Mesenchymal stem cell (in vitro differentiated cells and primary cell): ENCODE results near the gene ITGA11.
A peak's percentile ranks its signal among the peaks of the same experiment; 100 is the strongest.

Experiments
- DNase-seq: peaks from one replicate; pipeline ENCODE4 v3.0.0-alpha.2; 2013
- H2AFZ ChIP-seq: one replicate; pipeline ENCODE4 v1.6.1; 2013; ENCODE audit warnings: low read depth, mild to moderate bottlenecking, control low read depth, inconsistent platforms, low read length, moderate library complexity
- H2AK5ac ChIP-seq: 2 replicates; pipeline ENCODE4 v1.6.1; 2013; ENCODE audit warnings: low read length, moderate library complexity, mild to moderate bottlenecking, inconsistent platforms; ENCODE audit not compliant: severe bottlenecking
- H2BK120ac ChIP-seq: one replicate; pipeline ENCODE4 v1.6.1; 2013; ENCODE audit warnings: low read depth, mild to moderate bottlenecking, inconsistent platforms, low read length, moderate library complexity
- H2BK12ac ChIP-seq, 2 experiments: one replicate each; pipeline ENCODE4 v1.6.1; 2013; ENCODE audit warnings: inconsistent platforms in 2 of 2, low read length in 2 of 2, mild to moderate bottlenecking in 2 of 2, moderate library complexity in 2 of 2, control low read depth in 1 of 2
- H2BK15ac ChIP-seq: one replicate; pipeline ENCODE4 v1.6.1; 2013; ENCODE audit warnings: mild to moderate bottlenecking, low read depth, inconsistent platforms; ENCODE audit not compliant: poor library complexity, severe bottlenecking
- H2BK5ac ChIP-seq: 2 replicates; pipeline ENCODE4 v1.6.1; 2013; ENCODE audit warnings: low read depth, mild to moderate bottlenecking, low read length, control low read depth, inconsistent platforms; ENCODE audit not compliant: poor library complexity, severe bottlenecking
- H3K14ac ChIP-seq, 2 experiments: one replicate each; pipeline ENCODE4 v1.6.1; 2013; ENCODE audit warnings: inconsistent platforms in 2 of 2, low read length in 2 of 2, control low read depth in 1 of 2, mild to moderate bottlenecking in 1 of 2, moderate library complexity in 1 of 2
- H3K18ac ChIP-seq, 2 experiments: one replicate each; pipeline ENCODE4 v1.6.1; 2013; ENCODE audit warnings: inconsistent platforms in 2 of 2, low read length in 2 of 2, control low read depth in 1 of 2, low read depth in 1 of 2, mild to moderate bottlenecking in 1 of 2
- H3K23ac ChIP-seq, 2 experiments: one replicate each; pipeline ENCODE4 v1.6.1; 2013; ENCODE audit warnings: inconsistent platforms in 2 of 2, low read length in 2 of 2, mild to moderate bottlenecking in 2 of 2, moderate library complexity in 2 of 2, control low read depth in 1 of 2
- H3K27ac ChIP-seq: 2 replicates; pipeline ENCODE4 v1.5.1; 2013; ENCODE audit warnings: mild to moderate bottlenecking, moderate library complexity, low read length, control low read depth, inconsistent platforms; ENCODE audit not compliant: poor library complexity, severe bottlenecking
- H3K27me3 ChIP-seq, 2 experiments: 2 replicates each; pipeline versions ENCODE4 v1.6.1 to v1.7.0; 2013; ENCODE audit warnings: low read length in 2 of 2, mild to moderate bottlenecking in 2 of 2, moderate library complexity in 2 of 2, control low read depth in 1 of 2, inconsistent platforms in 1 of 2; ENCODE audit not compliant: control insufficient read depth in 1 of 2, insufficient read depth in 1 of 2
- H3K36me3 ChIP-seq, 2 experiments: 2 replicates each; pipeline versions ENCODE4 v1.6.1 to v1.7.0; 2013; ENCODE audit warnings: low read length in 2 of 2, control low read depth in 1 of 2, inconsistent platforms in 1 of 2, low read depth in 1 of 2, mild to moderate bottlenecking in 1 of 2; ENCODE audit not compliant: insufficient read depth in 2 of 2, control insufficient read depth in 1 of 2
- H3K4ac ChIP-seq, 2 experiments: one replicate each; pipeline ENCODE4 v1.6.1; 2013; ENCODE audit warnings: inconsistent platforms in 2 of 2, low read length in 2 of 2, mild to moderate bottlenecking in 2 of 2, moderate library complexity in 2 of 2, control low read depth in 1 of 2, low read depth in 1 of 2
- H3K4me1 ChIP-seq: 2 replicates; pipeline ENCODE4 v1.6.1; 2013; ENCODE audit warnings: low read depth, low read length, control low read depth; ENCODE audit not compliant: control insufficient read depth, insufficient read depth
- H3K4me2 ChIP-seq: 2 replicates; pipeline ENCODE4 v1.6.1; 2013; ENCODE audit warnings: low read length, mild to moderate bottlenecking, inconsistent platforms; ENCODE audit not compliant: poor library complexity, severe bottlenecking
- H3K4me3 ChIP-seq, 2 experiments: 2 replicates each; pipeline versions ENCODE4 v1.5.1 to v1.7.0; 2013; ENCODE audit warnings: low read length in 2 of 2, mild to moderate bottlenecking in 2 of 2, control low read depth in 1 of 2, low read depth in 1 of 2; ENCODE audit not compliant: insufficient read depth in 1 of 2
- H3K79me1 ChIP-seq: replicated peaks from 2 replicates; pipeline ENCODE4 v1.6.1; 2013; ENCODE audit warnings: mild to moderate bottlenecking, control low read depth, low read length, inconsistent platforms; ENCODE audit not compliant: poor library complexity, severe bottlenecking
- H3K9ac ChIP-seq: 2 replicates; pipeline ENCODE4 v1.7.0; 2013; ENCODE audit warnings: mild to moderate bottlenecking, low read length, moderate library complexity
- H3K9me3 ChIP-seq: 2 replicates; pipeline ENCODE4 v1.7.0; 2013; ENCODE audit warnings: mild to moderate bottlenecking, low read length; ENCODE audit not compliant: control insufficient read depth
- H4K8ac ChIP-seq: one replicate; pipeline ENCODE4 v1.6.1; 2013; ENCODE audit warnings: inconsistent platforms, mild to moderate bottlenecking, low read length, moderate library complexity
- H4K91ac ChIP-seq: one replicate; pipeline ENCODE4 v1.6.1; 2013; ENCODE audit warnings: mild to moderate bottlenecking, low read length, inconsistent platforms
- WGBS: methylation state at CpG from one replicate; pipeline ENCODE4 v1.1.7; 2013; ENCODE audit warnings: mixed read lengths; 5-methylcytosine and 5-hydroxymethylcytosine counted together

Gene ITGA11

GRCh38 chr15:68412218-68412617 is 19.7 kb downstream of the ITGA11 start:
- no peaks in the 10 kb centered on the region for H3K9me3 ChIP-seq
- peaks cover 0 to 71% of the 10 kb centered on the region in 2 experiments for H3K36me3 ChIP-seq
- H2BK5ac ChIP-seq, result no peak overlapping the region
- no peak overlapping the region for H3K4me2 ChIP-seq
- H2AK5ac ChIP-seq, result no peak overlapping the region
- peak overlapping the region in 1 of 2 experiments; percentile 42 for H3K18ac ChIP-seq
- H3K27me3 ChIP-seq, result peaks cover 0 to 4% of the 10 kb centered on the region in 2 experiments
- peak overlapping the region; percentile 43 for H4K91ac ChIP-seq
- peaks cover 23% of the 10 kb centered on the region for H3K4me1 ChIP-seq
- no peak overlapping the region for H2AFZ ChIP-seq
- H2BK15ac ChIP-seq, result no peak overlapping the region
- no peak overlapping the region for H3K23ac ChIP-seq
- H3K4me3 ChIP-seq, result no peak overlapping the region
- peaks cover 34% of the 10 kb centered on the region for H3K79me1 ChIP-seq
- no peak overlapping the region for H4K8ac ChIP-seq
- DNase-seq, result no peak
- peak overlapping the region in 1 of 2 experiments; percentile 67 for H2BK12ac ChIP-seq
- no peak overlapping the region for H3K9ac ChIP-seq
- H3K27ac ChIP-seq, result no peak overlapping the region
- no peak overlapping the region for H2BK120ac ChIP-seq
- H3K14ac ChIP-seq, result peak overlapping the region in 1 of 2 experiments; percentile 81
- 91% methylated on average over 7 of the region's 8 CpGs for WGBS
- no peak overlapping the region for H3K4ac ChIP-seq

GRCh38 chr15:68411735-68412134 is 20.2 kb downstream of the ITGA11 start:
- no peak overlapping the region for H3K18ac ChIP-seq
- 95% methylated on average over 2 of the region's 2 CpGs for WGBS
- H3K14ac ChIP-seq, result no peak overlapping the region
- H3K23ac ChIP-seq, result no peak overlapping the region
- no peak overlapping the region for H3K27ac ChIP-seq
- H2BK120ac ChIP-seq, result no peak overlapping the region
- no peak overlapping the region for H3K4me3 ChIP-seq
- no peak overlapping the region for H2BK5ac ChIP-seq
- no peak overlapping the region for H4K8ac ChIP-seq
- peaks cover 0 to 4% of the 10 kb centered on the region in 2 experiments for H3K27me3 ChIP-seq
- H3K4me2 ChIP-seq, result no peak overlapping the region
- H2AK5ac ChIP-seq, result no peak overlapping the region
- H3K9me3 ChIP-seq, result no peaks in the 10 kb centered on the region
- no peak overlapping the region for H2AFZ ChIP-seq
- no peak overlapping the region for H2BK12ac ChIP-seq
- peaks cover 0 to 74% of the 10 kb centered on the region in 2 experiments for H3K36me3 ChIP-seq
- H2BK15ac ChIP-seq, result no peak overlapping the region
- H3K79me1 ChIP-seq, result peaks cover 32% of the 10 kb centered on the region
- H3K4me1 ChIP-seq, result peaks cover 23% of the 10 kb centered on the region
- no peak for DNase-seq
- no peak overlapping the region for H4K91ac ChIP-seq
- H3K4ac ChIP-seq, result peak overlapping the region in 1 of 2 experiments; percentile 0
- H3K9ac ChIP-seq, result no peak overlapping the region

- Histone ChIP-seq H3K4ac (no peak overlapping the region), H2AFZ (no peak overlapping the region), H2BK15ac (peak overlapping the region; percentile 38), H2BK120ac (no peak overlapping the region), H4K91ac (no peak overlapping the region), H2AK5ac (no peak overlapping the region), H3K18ac (peak overlapping the region; percentile 16 to 22), H3K4me1 (peaks cover 23% of the 10 kb centered on the region), H3K4me3 (no peak overlapping the region), H3K4me2 (no peak overlapping the region), H2BK12ac (no peak overlapping the region), H2BK5ac (no peak overlapping the region), H3K14ac (no peak overlapping the region), H3K79me1 (peaks cover 32% of the 10 kb centered on the region), H3K27me3 (peaks cover 0 to 4% of the 10 kb centered on the region in 2 experiments), H3K27ac (no peak overlapping the region), H4K8ac (no peak overlapping the region), H3K36me3 (peaks cover 0 to 76% of the 10 kb centered on the region in 2 experiments), H3K23ac (no peak overlapping the region), H3K9me3 (no peaks in the 10 kb centered on the region), H3K9ac (no peak overlapping the region)
- no peak for DNase-seq
- 98% methylated on average over 4 of the region's 4 CpGs for WGBS
Measured at GRCh38 chr15:68411343-68411675, 20.7 kb downstream of the ITGA11 start.

GRCh38 chr15:68410466-68411342 is 21.3 kb downstream of the ITGA11 start:
- Histone ChIP-seq H3K27me3 (peaks cover 0 to 4% of the 10 kb centered on the region in 2 experiments), H2BK12ac (no peak overlapping the region)

More at GRCh38 chr15:68410466-68411342, 21.3 kb downstream of the ITGA11 start:
- Histone ChIP-seq H2BK120ac (no peak overlapping the region), H3K4me2 (no peak overlapping the region), H3K18ac (peak overlapping the region; percentile 29 to 38), H2AFZ (no peak overlapping the region), H2AK5ac (no peak overlapping the region), H3K9me3 (no peaks in the 10 kb centered on the region), H3K4ac (no peak overlapping the region), H3K79me1 (peaks cover 35% of the 10 kb centered on the region), H3K36me3 (peaks cover 0 to 77% of the 10 kb centered on the region in 2 experiments), H2BK5ac (no peak overlapping the region), H3K27ac (no peak overlapping the region), H2BK15ac (no peak overlapping the region), H3K4me3 (no peak overlapping the region), H3K23ac (no peak overlapping the region), H3K9ac (no peak overlapping the region), H4K8ac (no peak overlapping the region), H4K91ac (no peak overlapping the region), H3K4me1 (peaks cover 25% of the 10 kb centered on the region), H3K14ac (peak overlapping the region in 1 of 2 experiments; percentile 36)
- WGBS, result 98% methylated on average over 8 of the region's 8 CpGs
- DNase-seq, result no peak
